ENCODE data around the gene SYNE3. TPM values are rescaled to one million over a fixed set of nuclear protein-coding genes. Genes with fewer than 3 reads are reported as not detected.

The SYNE3 gene
- total RNA-seq, 5 donors from 2014 or later (not counting 1 experiment from before 2014, with no cell fraction given) = 55.6 to 92.3 (median 77.8) TPM

- WGBS (ENCODE audit: insufficient coverage) = 100% methylated on average over 6 of the region's 7 CpGs
- Mint-ChIP-seq H3K9me3 (no peaks in the 10 kb centered on the region), H3K4me1 (peaks cover 40 to 59% (median 50%) of the 10 kb centered on the region in 3 donors), H3K36me3 (peaks cover 61% of the 10 kb centered on the region), H3K27me3 (no peaks in the 10 kb centered on the region), H3K27ac (peak overlapping the region; percentile 72 to 90), H3K4me3 (no peak overlapping the region)
- no peak for ATAC-seq (replicated peaks in 1 of 4)
- ChIA-PET POLR2A (no interaction called here), CTCF (interaction anchor here in 1 of 2 donors (1.0 kb wide), 1 partner anchor 24 kb away, joined by 3 read pairs; no protein-coding TSS in a partner anchor)
- no peaks in the 10 kb centered on the region for H3K27me3 ChIP-seq (replicated peaks in 1 of 2; ENCODE audit: control insufficient read depth in 2 of 2, extremely low read depth in 1 of 2, insufficient read depth in 2 of 2, low read length in 1 of 2)
- no peak overlapping the region for H3K27ac ChIP-seq (ENCODE audit: low read length)
- H3K4me3 ChIP-seq (ENCODE audit: control insufficient read depth in 1 of 2, extremely low read depth in 1 of 2, low read length in 1 of 2) = no peak overlapping the region
- peaks cover 2 to 32% of the 10 kb centered on the region in 2 experiments for H3K4me1 ChIP-seq (ENCODE audit: control insufficient read depth in 1 of 2, extremely low read depth in 1 of 2, insufficient read depth in 2 of 2, low read length in 2 of 2)
- no peak for DNase-seq
- H3K36me3 ChIP-seq (ENCODE audit: control insufficient read depth in 2 of 2, extremely low read depth in 1 of 2, insufficient read depth in 1 of 2, low read length in 1 of 2) = peaks cover 26 to 84% of the 10 kb centered on the region in 2 donors
- H3K9me3 ChIP-seq = no peaks in the 10 kb centered on the region
Measured at GRCh38 chr14:95471476-95471875, 45.0 kb downstream of the SYNE3 start.

- H3K36me3 Mint-ChIP-seq = peaks cover 57% of the 10 kb centered on the region
- peaks cover 25 to 85% of the 10 kb centered on the region in 2 donors for H3K36me3 ChIP-seq (ENCODE audit: control insufficient read depth in 2 of 2, extremely low read depth in 1 of 2, insufficient read depth in 1 of 2, low read length in 1 of 2)
Measured at GRCh38 chr14:95471016-95471415, 45.4 kb downstream of the SYNE3 start.

GRCh38 chr14:95469134-95469481, 47.3 kb downstream of the SYNE3 start:
- H3K27me3 ChIP-seq (replicated peaks in 1 of 2; ENCODE audit: control insufficient read depth in 2 of 2, extremely low read depth in 1 of 2, insufficient read depth in 2 of 2, low read length in 1 of 2) = no peaks in the 10 kb centered on the region
- peaks cover 49 to 64% (median 63%) of the 10 kb centered on the region in 3 donors for H3K4me1 Mint-ChIP-seq
- H3K27ac Mint-ChIP-seq = peak overlapping the region in 1 of 2 donors; percentile 97
- H3K27me3 Mint-ChIP-seq = no peaks in the 10 kb centered on the region
- ATAC-seq (replicated peaks in 1 of 4) (no peak), DNase-seq (no peak)
- H3K4me3 ChIP-seq (ENCODE audit: control insufficient read depth in 1 of 2, extremely low read depth in 1 of 2, low read length in 1 of 2) = no peak overlapping the region
- peaks cover 18 to 52% of the 10 kb centered on the region in 2 experiments for H3K4me1 ChIP-seq (ENCODE audit: control insufficient read depth in 1 of 2, extremely low read depth in 1 of 2, insufficient read depth in 2 of 2, low read length in 2 of 2)
- no peak overlapping the region for H3K27ac ChIP-seq (ENCODE audit: low read length)
- WGBS (ENCODE audit: insufficient coverage) = 91% methylated on average over 1 of the region's 3 CpGs
- ChIA-PET CTCF (interaction anchor here in 1 of 2 donors (0.8 kb wide), 1 partner anchor 10 kb away, joined by 10 read pairs; no protein-coding TSS in a partner anchor), POLR2A (interaction anchor here in 1 of 2 donors (0.6 kb wide), 1 partner anchor 46 kb away, joined by 8 read pairs; no protein-coding TSS in a partner anchor)
- no peak overlapping the region for H3K4me3 Mint-ChIP-seq
- H3K9me3 Mint-ChIP-seq = peaks cover 0 to 3% (median 0%) of the 10 kb centered on the region in 3 donors
- peaks cover 18 to 77% of the 10 kb centered on the region in 2 donors for H3K36me3 ChIP-seq (ENCODE audit: control insufficient read depth in 2 of 2, extremely low read depth in 1 of 2, insufficient read depth in 1 of 2, low read length in 1 of 2)
- peaks cover 61% of the 10 kb centered on the region for H3K36me3 Mint-ChIP-seq
- H3K9me3 ChIP-seq = no peaks in the 10 kb centered on the region

More at GRCh38 chr14:95471016-95471415, 45.4 kb downstream of the SYNE3 start:
- Mint-ChIP-seq H3K4me3 (no peak overlapping the region), H3K27me3 (no peaks in the 10 kb centered on the region), H3K27ac (peak overlapping the region; percentile 72 to 90), H3K4me1 (peaks cover 36 to 56% (median 49%) of the 10 kb centered on the region in 3 donors), H3K9me3 (no peaks in the 10 kb centered on the region)
- ChIA-PET CTCF (no interaction called here), POLR2A (no interaction called here)
- no peaks in the 10 kb centered on the region for H3K9me3 ChIP-seq
- H3K4me1 ChIP-seq (ENCODE audit: control insufficient read depth in 1 of 2, extremely low read depth in 1 of 2, insufficient read depth in 2 of 2, low read length in 2 of 2) = peaks cover 2 to 36% of the 10 kb centered on the region in 2 experiments
- no peaks in the 10 kb centered on the region for H3K27me3 ChIP-seq (replicated peaks in 1 of 2; ENCODE audit: control insufficient read depth in 2 of 2, extremely low read depth in 1 of 2, insufficient read depth in 2 of 2, low read length in 1 of 2)
- no peak for ATAC-seq (replicated peaks in 1 of 4)
- 83% methylated on average over 1 of the region's 2 CpGs for WGBS (ENCODE audit: insufficient coverage)
- no peak for DNase-seq
- H3K4me3 ChIP-seq (ENCODE audit: control insufficient read depth in 1 of 2, extremely low read depth in 1 of 2, low read length in 1 of 2) = no peak overlapping the region
- no peak overlapping the region for H3K27ac ChIP-seq (ENCODE audit: low read length)

- WGBS (ENCODE audit: insufficient coverage) = 100% methylated on average over 1 of the region's 4 CpGs
- H3K4me1 Mint-ChIP-seq = peaks cover 52 to 64% (median 63%) of the 10 kb centered on the region in 3 donors
- H3K27me3 ChIP-seq (replicated peaks in 1 of 2; ENCODE audit: control insufficient read depth in 2 of 2, extremely low read depth in 1 of 2, insufficient read depth in 2 of 2, low read length in 1 of 2) = no peaks in the 10 kb centered on the region
- no peaks in the 10 kb centered on the region for H3K9me3 ChIP-seq
- peak overlapping the region; percentile 76 to 97 for H3K27ac Mint-ChIP-seq
- H3K4me3 ChIP-seq (ENCODE audit: control insufficient read depth in 1 of 2, extremely low read depth in 1 of 2, low read length in 1 of 2) = no peak overlapping the region
- H3K4me3 Mint-ChIP-seq = no peak overlapping the region
- H3K36me3 Mint-ChIP-seq = peaks cover 56% of the 10 kb centered on the region
- H3K27me3 Mint-ChIP-seq = no peaks in the 10 kb centered on the region
- ChIA-PET CTCF (interaction anchor here in 1 of 2 donors (0.8 kb wide), 1 partner anchor 10 kb away, joined by 10 read pairs; no protein-coding TSS in a partner anchor), POLR2A (interaction anchor here in 1 of 2 donors (0.6 kb wide), 1 partner anchor 47 kb away, joined by 8 read pairs; no protein-coding TSS in a partner anchor)
- peaks cover 0 to 3% (median 0%) of the 10 kb centered on the region in 3 donors for H3K9me3 Mint-ChIP-seq
- no peak overlapping the region for H3K27ac ChIP-seq (ENCODE audit: low read length)
- ATAC-seq (replicated peaks in 1 of 4) (no peak), DNase-seq (no peak)
- H3K36me3 ChIP-seq (ENCODE audit: control insufficient read depth in 2 of 2, extremely low read depth in 1 of 2, insufficient read depth in 1 of 2, low read length in 1 of 2) = peaks cover 15 to 72% of the 10 kb centered on the region in 2 donors
- peaks cover 23 to 52% of the 10 kb centered on the region in 2 experiments for H3K4me1 ChIP-seq (ENCODE audit: control insufficient read depth in 1 of 2, extremely low read depth in 1 of 2, insufficient read depth in 2 of 2, low read length in 2 of 2)
Measured at GRCh38 chr14:95468448-95469133, 47.9 kb downstream of the SYNE3 start.

GRCh38 chr14:95467657-95468056, 48.8 kb downstream of the SYNE3 start:
- Mint-ChIP-seq H3K27ac (peak overlapping the region; percentile 88 to 97), H3K4me1 (peaks cover 52 to 65% (median 65%) of the 10 kb centered on the region in 3 donors), H3K27me3 (no peaks in the 10 kb centered on the region), H3K36me3 (peaks cover 49% of the 10 kb centered on the region), H3K9me3 (peaks cover 0 to 3% (median 0%) of the 10 kb centered on the region in 3 donors), H3K4me3 (no peak overlapping the region)
- H3K27me3 ChIP-seq (replicated peaks in 1 of 2; ENCODE audit: control insufficient read depth in 2 of 2, extremely low read depth in 1 of 2, insufficient read depth in 2 of 2, low read length in 1 of 2) = no peaks in the 10 kb centered on the region
- peaks cover 10 to 62% of the 10 kb centered on the region in 2 donors for H3K36me3 ChIP-seq (ENCODE audit: control insufficient read depth in 2 of 2, extremely low read depth in 1 of 2, insufficient read depth in 1 of 2, low read length in 1 of 2)
- DNase-seq = no peak
- peaks cover 22 to 52% of the 10 kb centered on the region in 2 experiments for H3K4me1 ChIP-seq (ENCODE audit: control insufficient read depth in 1 of 2, extremely low read depth in 1 of 2, insufficient read depth in 2 of 2, low read length in 2 of 2)
- 98% methylated on average over 6 of the region's 6 CpGs for WGBS (ENCODE audit: insufficient coverage)
- H3K9me3 ChIP-seq = no peaks in the 10 kb centered on the region
- CTCF ChIA-PET = no interaction called here
- H3K4me3 ChIP-seq (ENCODE audit: control insufficient read depth in 1 of 2, extremely low read depth in 1 of 2, low read length in 1 of 2) = no peak overlapping the region
- peak overlapping the region; percentile 21 for H3K27ac ChIP-seq (ENCODE audit: low read length)
- no peak for ATAC-seq (replicated peaks in 1 of 4)
- POLR2A ChIA-PET = no interaction called here

- WGBS (ENCODE audit: insufficient coverage) = 95% methylated on average over 3 of the region's 6 CpGs
- Mint-ChIP-seq H3K9me3 (peaks cover 0 to 3% (median 0%) of the 10 kb centered on the region in 3 donors), H3K27ac (peak overlapping the region; percentile 88 to 97), H3K27me3 (no peaks in the 10 kb centered on the region), H3K36me3 (peaks cover 46% of the 10 kb centered on the region), H3K4me3 (no peak overlapping the region), H3K4me1 (peaks cover 53 to 68% (median 65%) of the 10 kb centered on the region in 3 donors)
- H3K27me3 ChIP-seq (replicated peaks in 1 of 2; ENCODE audit: control insufficient read depth in 2 of 2, extremely low read depth in 1 of 2, insufficient read depth in 2 of 2, low read length in 1 of 2) = no peaks in the 10 kb centered on the region
- H3K27ac ChIP-seq (ENCODE audit: low read length) = peak overlapping the region; percentile 1
- H3K4me1 ChIP-seq (ENCODE audit: control insufficient read depth in 1 of 2, extremely low read depth in 1 of 2, insufficient read depth in 2 of 2, low read length in 2 of 2) = peaks cover 26 to 54% of the 10 kb centered on the region in 2 experiments
- DNase-seq (no peak), ATAC-seq (replicated peaks in 1 of 4) (no peak)
- peaks cover 10 to 62% of the 10 kb centered on the region in 2 donors for H3K36me3 ChIP-seq (ENCODE audit: control insufficient read depth in 2 of 2, extremely low read depth in 1 of 2, insufficient read depth in 1 of 2, low read length in 1 of 2)
- CTCF ChIA-PET = no interaction called here
- POLR2A ChIA-PET = no interaction called here
- no peak overlapping the region for H3K4me3 ChIP-seq (ENCODE audit: control insufficient read depth in 1 of 2, extremely low read depth in 1 of 2, low read length in 1 of 2)
- no peaks in the 10 kb centered on the region for H3K9me3 ChIP-seq
Measured at GRCh38 chr14:95467232-95467631, 49.2 kb downstream of the SYNE3 start.
